SIG-M5 treated with dmso at 0.1 percent for 504 hours (cell line): Measurements from ENCODE around the gene HNRNPA1.

Experiments used
- DNase-seq: peaks from one replicate; lab custom pipeline; 2025; ENCODE audit not compliant: unreplicated experiment; lab: John Stamatoyannopoulos, UW

HNRNPA1 gene

GRCh38 chr12:54333420-54334034 is 53.0 kb downstream of the HNRNPA1 start:
- DNase-seq, result no peak
